Fibroblast of lung (primary cell): Measurements from ENCODE around the gene PAX3. TPM values are rescaled to one million over a fixed set of nuclear protein-coding genes. Genes with fewer than 3 reads are reported as not detected.

Source experiments
- DNase-seq, 2 donors: peaks; one replicate each; pipeline versions ENCODE4 v3.0.0 to v3.0.0-alpha.2; 2010; ENCODE audit warnings: low read depth in 2 of 2
- H2AFZ ChIP-seq: 2 replicates; pipeline ENCODE4 v1.5.1; 2012; ENCODE audit warnings: low read length, control low read depth, inconsistent platforms
- H3K27ac ChIP-seq: 2 replicates; pipeline ENCODE4 v1.5.1; 2011; ENCODE audit warnings: low read length, control low read depth; ENCODE audit not compliant: insufficient read depth
- H3K27me3 ChIP-seq: 2 replicates; pipeline ENCODE4 v1.5.1; 2011; ENCODE audit warnings: mild to moderate bottlenecking, low read length; ENCODE audit not compliant: control insufficient read depth, insufficient read depth
- H3K36me3 ChIP-seq: 2 replicates; pipeline ENCODE4 v1.5.1; 2011; ENCODE audit warnings: low read length; ENCODE audit not compliant: control insufficient read depth, insufficient read depth
- H3K4me1 ChIP-seq: 2 replicates; pipeline ENCODE4 v1.5.1; 2011; ENCODE audit warnings: low read length; ENCODE audit not compliant: control insufficient read depth, insufficient read depth; ENCODE audit errors: extremely low read depth
- H3K4me2 ChIP-seq: 2 replicates; pipeline ENCODE4 v1.5.1; 2011; ENCODE audit warnings: low read length, control low read depth; ENCODE audit not compliant: insufficient read depth; ENCODE audit errors: extremely low read depth
- H3K4me3 ChIP-seq, 4 experiments: fragments of 200-600 bp in 1 of 4; sonication (generic) in 1 of 4; replicated peaks in 1 of 4; 2 replicates each; pipeline ENCODE4 v1.5.1; 2011 to 2016; ENCODE audit warnings: low read length in 4 of 4, low read depth in 3 of 4, mild to moderate bottlenecking in 3 of 4, control low read depth in 2 of 4, inconsistent platforms in 1 of 4, mixed read lengths in 1 of 4; ENCODE audit not compliant: insufficient read depth in 1 of 4; ENCODE audit errors: control extremely low read depth in 1 of 4
- H3K79me2 ChIP-seq: 2 replicates; pipeline ENCODE4 v1.5.1; 2012; ENCODE audit warnings: mild to moderate bottlenecking, low read length, inconsistent platforms; ENCODE audit not compliant: control insufficient read depth, insufficient read depth
- H3K9ac ChIP-seq: 2 replicates; pipeline ENCODE4 v1.5.1; 2011; ENCODE audit warnings: mild to moderate bottlenecking, low read length, control low read depth; ENCODE audit not compliant: insufficient read depth
- H3K9me3 ChIP-seq: 2 replicates; pipeline ENCODE4 v1.5.1; 2012; ENCODE audit warnings: low read depth, low read length; ENCODE audit not compliant: control insufficient read depth, insufficient read depth
- H4K20me1 ChIP-seq: 2 replicates; pipeline ENCODE4 v1.5.1; 2011; ENCODE audit warnings: low read length; ENCODE audit not compliant: control insufficient read depth, insufficient read depth; ENCODE audit errors: extremely low read depth
- CTCF ChIP-seq, 2 donors: IDR thresholded peaks in 1 of 2; conservative IDR thresholded peaks in 1 of 2; 1 replicate in 1 of 2; 2 replicates in 1 of 2; pipeline ENCODE4 v1.5.1; 2011 to 2012; ENCODE audit warnings: low read length in 2 of 2, control low read depth in 1 of 2, inconsistent platforms in 1 of 2, low read depth in 1 of 2, mild to moderate bottlenecking in 1 of 2
- EZH2 ChIP-seq: IDR thresholded peaks from 2 replicates; pipeline ENCODE4 v1.5.1; 2012; ENCODE audit warnings: low read length, control low read depth, mild to moderate bottlenecking; ENCODE audit errors: missing control alignments
- polyA plus RNA-seq, 2 donors: library from polyadenylated mRNA; depleted of rRNA in 1 of 2; stranded (reverse) in 1 of 2; unstranded in 1 of 2; fragments of >200 nt; gene quantifications; 2 replicates each; pipeline ENCODE4 v1.2.1, GENCODE V29; 2011 to 2012; ENCODE audit warnings: missing spikeins in 1 of 2
- total RNA-seq: library from RNA; depleted of rRNA; stranded (reverse); fragments of >200 nt; gene quantifications from 2 replicates; pipeline ENCODE4 v1.2.1, GENCODE V29; 2014

PAX3 gene
- total and polyA plus RNA-seq, 2 donors (not counting 1 experiment from before 2014, with no cell fraction given): not detected

GRCh38 chr2:222290401-222290735, 8.4 kb downstream of the PAX3 start:
- no peak overlapping the region for H3K9ac ChIP-seq
- H3K79me2 ChIP-seq: no peaks in the 10 kb centered on the region
- H2AFZ ChIP-seq: no peak overlapping the region
- no peak overlapping the region for H3K4me3 ChIP-seq
- H3K27ac ChIP-seq: no peak overlapping the region
- H3K4me1 ChIP-seq: peaks cover 2% of the 10 kb centered on the region
- peaks cover 48% of the 10 kb centered on the region for H3K27me3 ChIP-seq
- TF ChIP-seq EZH2 (no peak), CTCF (conservative IDR thresholded peaks at IDR 0.05 in 1 of 2, IDR thresholded peaks at IDR 0.05 in 1 of 2; ENCODE audit: low read depth in 1 of 2, low read length in 2 of 2) (no peak)
- H3K4me2 ChIP-seq: no peak overlapping the region
- H3K36me3 ChIP-seq: no peaks in the 10 kb centered on the region
- no peaks in the 10 kb centered on the region for H3K9me3 ChIP-seq
- DNase-seq: no peak
- H4K20me1 ChIP-seq: no peaks in the 10 kb centered on the region

GRCh38 chr2:222289278-222290160, 9.3 kb downstream of the PAX3 start:
- DNase-seq: no peak
- H3K9ac ChIP-seq: no peak overlapping the region
- no peak overlapping the region for H2AFZ ChIP-seq
- H3K4me3 ChIP-seq: no peak overlapping the region
- no peak overlapping the region for H3K27ac ChIP-seq
- H3K36me3 ChIP-seq: no peaks in the 10 kb centered on the region
- no peaks in the 10 kb centered on the region for H3K4me1 ChIP-seq
- TF ChIP-seq CTCF (conservative IDR thresholded peaks at IDR 0.05 in 1 of 2, IDR thresholded peaks at IDR 0.05 in 1 of 2; ENCODE audit: low read depth in 1 of 2, low read length in 2 of 2): no peak
- TF ChIP-seq EZH2: no peak
- peaks cover 42% of the 10 kb centered on the region for H3K27me3 ChIP-seq
- no peaks in the 10 kb centered on the region for H3K79me2 ChIP-seq
- H3K9me3 ChIP-seq: no peaks in the 10 kb centered on the region
- no peaks in the 10 kb centered on the region for H4K20me1 ChIP-seq
- no peak overlapping the region for H3K4me2 ChIP-seq

- Histone ChIP-seq H3K79me2 (no peaks in the 10 kb centered on the region), H3K36me3 (no peaks in the 10 kb centered on the region), H2AFZ (no peak overlapping the region), H3K4me1 (no peaks in the 10 kb centered on the region), H3K9me3 (no peaks in the 10 kb centered on the region), H4K20me1 (no peaks in the 10 kb centered on the region), H3K27me3 (peaks cover 35% of the 10 kb centered on the region), H3K4me2 (no peak overlapping the region), H3K4me3 (no peak overlapping the region), H3K9ac (no peak overlapping the region), H3K27ac (no peak overlapping the region)
- no peak for DNase-seq
- TF ChIP-seq EZH2: no peak
- no peak for TF ChIP-seq CTCF (conservative IDR thresholded peaks at IDR 0.05 in 1 of 2, IDR thresholded peaks at IDR 0.05 in 1 of 2; ENCODE audit: low read depth in 1 of 2, low read length in 2 of 2)
Observed at GRCh38 chr2:222288590-222289277, 10.1 kb downstream of the PAX3 start.
